H9 (cell line): ENCODE results near the gene ZNF319. TPM values are rescaled to one million over a fixed set of nuclear protein-coding genes. Genes with fewer than 3 reads are reported as not detected.
A peak's percentile ranks its signal among the peaks of the same experiment; 100 is the strongest.

Experiments
- DNase-seq: peaks from one replicate; pipeline ENCODE4 v3.0.0-alpha.2; 2017
- H2AFZ ChIP-seq: one replicate; pipeline ENCODE4 v1.6.1; 2013; ENCODE audit warnings: mild to moderate bottlenecking, low read length, control low read depth, moderate library complexity
- H2AK5ac ChIP-seq: 2 replicates; pipeline ENCODE4 v1.6.1; 2013; ENCODE audit warnings: low read length, control low read depth, mixed read lengths; ENCODE audit not compliant: insufficient read length
- H2BK120ac ChIP-seq: one replicate; pipeline ENCODE4 v1.6.1; 2013; ENCODE audit warnings: low read depth, mild to moderate bottlenecking, low read length, control low read depth, inconsistent platforms; ENCODE audit not compliant: poor library complexity, severe bottlenecking
- H2BK12ac ChIP-seq: 2 replicates; pipeline ENCODE4 v1.6.1; 2013; ENCODE audit warnings: low read length, control low read depth, mixed read lengths, low read depth; ENCODE audit not compliant: insufficient read length
- H2BK15ac ChIP-seq: 2 replicates; pipeline ENCODE4 v1.6.1; 2013; ENCODE audit warnings: low read depth, low read length, control low read depth
- H2BK20ac ChIP-seq: one replicate; pipeline ENCODE4 v1.6.1; 2013; ENCODE audit warnings: low read depth, mild to moderate bottlenecking, low read length, control low read depth, inconsistent platforms; ENCODE audit not compliant: poor library complexity, severe bottlenecking
- H2BK5ac ChIP-seq: 2 replicates; pipeline ENCODE4 v1.6.1; 2013; ENCODE audit warnings: low read length, control low read depth, mixed read lengths; ENCODE audit not compliant: insufficient read length
- H3K14ac ChIP-seq: 2 replicates; pipeline ENCODE4 v1.6.1; 2013; ENCODE audit warnings: low read length, control low read depth; ENCODE audit not compliant: insufficient read depth
- H3K18ac ChIP-seq: 2 replicates; pipeline ENCODE4 v1.6.1; 2013; ENCODE audit warnings: low read depth, mild to moderate bottlenecking, mixed read lengths, low read length, control low read depth; ENCODE audit not compliant: insufficient read length
- H3K23ac ChIP-seq: 2 replicates; pipeline ENCODE4 v1.6.1; 2013; ENCODE audit warnings: low read length, control low read depth, mixed read lengths, low read depth; ENCODE audit not compliant: insufficient read length
- H3K23me2 ChIP-seq: 2 replicates; pipeline ENCODE4 v1.6.1; 2013; ENCODE audit warnings: low read depth, mild to moderate bottlenecking, mixed read lengths, low read length, control low read depth; ENCODE audit not compliant: insufficient read length, poor library complexity, severe bottlenecking
- H3K27ac ChIP-seq: 2 replicates; pipeline ENCODE4 v1.5.1; 2013; ENCODE audit warnings: low read length, control low read depth, mixed read lengths, low read depth; ENCODE audit not compliant: insufficient read length
- H3K27me3 ChIP-seq: 2 replicates; pipeline ENCODE4 v1.6.1; 2013; ENCODE audit warnings: low read length, control low read depth, inconsistent platforms; ENCODE audit not compliant: insufficient read depth
- H3K4ac ChIP-seq: 2 replicates; pipeline ENCODE4 v1.6.1; 2013; ENCODE audit warnings: low read depth, mild to moderate bottlenecking, control low read depth, inconsistent platforms, low read length, moderate library complexity
- H3K4me1 ChIP-seq: 2 replicates; pipeline ENCODE4 v1.6.1; 2013; ENCODE audit warnings: low read length, control low read depth, inconsistent platforms; ENCODE audit not compliant: insufficient read depth
- H3K4me2 ChIP-seq: 2 replicates; pipeline ENCODE4 v1.6.1; 2013; ENCODE audit warnings: low read length, control low read depth, mixed read lengths; ENCODE audit not compliant: insufficient read length, insufficient read depth
- H3K56ac ChIP-seq: 2 replicates; pipeline ENCODE4 v1.6.1; 2013; ENCODE audit warnings: low read depth, mild to moderate bottlenecking, mixed read lengths, low read length, control low read depth; ENCODE audit not compliant: insufficient read length
- H3K79me1 ChIP-seq: 2 replicates; pipeline ENCODE4 v1.6.1; 2013; ENCODE audit warnings: low read depth, mild to moderate bottlenecking, moderate library complexity, low read length, control low read depth, inconsistent platforms; ENCODE audit not compliant: insufficient read depth, poor library complexity, severe bottlenecking
- H3K79me2 ChIP-seq: 2 replicates; pipeline ENCODE4 v1.6.1; 2013; ENCODE audit warnings: low read length, control low read depth, inconsistent platforms; ENCODE audit not compliant: insufficient read depth
- H3K9ac ChIP-seq: 2 replicates; pipeline ENCODE4 v1.6.1; 2013; ENCODE audit warnings: low read length, control low read depth, mixed read lengths; ENCODE audit not compliant: insufficient read length; ENCODE audit errors: extremely low read depth
- H3K9me3 ChIP-seq: one replicate; pipeline ENCODE4 v1.6.1; 2013; ENCODE audit warnings: low read depth, low read length, inconsistent platforms; ENCODE audit not compliant: control insufficient read depth
- H3T11ph ChIP-seq: one replicate; pipeline ENCODE4 v1.6.1; 2013; ENCODE audit warnings: mild to moderate bottlenecking, low read length, control low read depth, inconsistent platforms
- H4K20me1 ChIP-seq: one replicate; pipeline ENCODE4 v1.6.1; 2013; ENCODE audit not compliant: control insufficient read depth, insufficient read length, insufficient read depth
- H4K5ac ChIP-seq: 2 replicates; pipeline ENCODE4 v1.6.1; 2013; ENCODE audit warnings: low read depth, mild to moderate bottlenecking, mixed read lengths, low read length, control low read depth; ENCODE audit not compliant: insufficient read length
- H4K8ac ChIP-seq: replicated peaks from 2 replicates; pipeline ENCODE4 v1.6.1; 2013; ENCODE audit warnings: low read length, control low read depth, mixed read lengths, low read depth; ENCODE audit not compliant: insufficient read length
- H4K91ac ChIP-seq: 2 replicates; pipeline ENCODE4 v1.6.1; 2013; ENCODE audit warnings: low read depth, mild to moderate bottlenecking, moderate library complexity, mixed read lengths, low read length, control low read depth; ENCODE audit not compliant: insufficient read length
- H3K27ac Mint-ChIP-seq, 3 experiments: 2 replicates in 2 of 3; 3 replicates in 1 of 3; pipeline ENCODE4 v1.8.0; 2020 to 2021; ENCODE audit warnings: mixed read lengths in 3 of 3, mild to moderate bottlenecking in 1 of 3, moderate library complexity in 1 of 3
- H3K27me3 Mint-ChIP-seq: 2 replicates; pipeline ENCODE4 v1.8.0; 2021; ENCODE audit warnings: low read depth, mild to moderate bottlenecking, moderate library complexity, mixed read lengths
- H3K36me3 Mint-ChIP-seq, 3 experiments: 2 replicates in 2 of 3; 3 replicates in 1 of 3; pipeline ENCODE4 v1.8.0; 2020 to 2021; ENCODE audit warnings: low read depth in 3 of 3, mixed read lengths in 3 of 3; ENCODE audit not compliant: insufficient read depth in 1 of 3
- H3K4me1 Mint-ChIP-seq, 2 experiments: 2 replicates each; pipeline ENCODE4 v1.8.0; 2020; ENCODE audit warnings: mixed read lengths in 2 of 2
- H3K4me3 Mint-ChIP-seq, 2 experiments: 2 replicates in 1 of 2; 3 replicates in 1 of 2; pipeline ENCODE4 v1.8.0; 2020 to 2021; ENCODE audit warnings: mild to moderate bottlenecking in 2 of 2, mixed read lengths in 2 of 2, moderate library complexity in 1 of 2
- H3K9me3 Mint-ChIP-seq, 2 experiments: 2 replicates in 1 of 2; 3 replicates in 1 of 2; pipeline ENCODE4 v1.8.0; 2020; ENCODE audit warnings: mild to moderate bottlenecking in 2 of 2, mixed read lengths in 2 of 2, moderate library complexity in 1 of 2
- CTCF ChIP-seq: fragments of 200-600 bp; sonication (generic); conservative IDR thresholded peaks from 3 replicates; pipeline ENCODE4 v1.8.0; 2021; ENCODE audit warnings: antibody characterized with exemption, mild to moderate bottlenecking
- WGBS: extraction: QIAGEN DNeasy Blood & Tissue Kit; methylation state at CpG from one replicate; pipeline ENCODE4 v1.1.7; 2013; ENCODE audit warnings: missing lambda C conversion rate, low lambda C conversion rate, mixed read lengths; ENCODE audit not compliant: insufficient read length; ENCODE audit errors: extremely low coverage; 5-methylcytosine and 5-hydroxymethylcytosine counted together
- total RNA-seq: library from RNA; stranded (reverse); gene quantifications from 2 replicates; pipeline ENCODE4 v1.2.1, GENCODE V29; 2021

The ZNF319 gene
- total RNA-seq, 1 experiment from 2014 or later: 5.6 TPM

DNA sequence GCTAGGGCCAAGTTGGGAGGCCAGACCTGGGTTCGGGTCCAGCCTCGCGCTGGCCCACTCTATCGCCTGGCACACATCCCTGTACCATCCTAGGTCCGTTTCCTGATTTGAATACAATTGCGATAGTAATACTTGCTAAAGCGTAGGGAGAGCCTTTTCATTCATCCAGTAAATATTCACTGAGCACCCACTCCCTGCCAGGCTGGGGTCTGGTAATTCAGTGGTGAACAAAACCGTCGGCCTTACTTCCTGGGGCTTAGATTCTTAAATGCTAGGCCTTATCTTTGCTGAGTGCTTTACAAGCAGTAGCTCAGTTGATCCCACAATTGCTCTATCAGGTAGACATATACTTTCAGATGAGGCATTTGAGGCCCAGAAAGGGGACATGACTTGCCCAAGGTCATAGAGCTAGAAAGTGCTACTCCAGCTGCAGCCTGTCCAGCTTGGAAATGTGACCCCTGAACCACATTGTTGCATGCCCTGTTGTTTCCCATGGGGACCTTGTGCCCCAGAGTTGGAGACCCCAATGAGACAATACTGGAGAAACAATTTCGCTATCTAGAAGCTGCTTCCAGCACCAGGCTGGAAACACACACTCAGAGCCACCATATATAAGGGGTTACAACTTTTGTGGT is 1.4 kb upstream of the ZNF319 start:
- Mint-ChIP-seq H3K27me3 (no peaks in the 10 kb centered on the region), H3K4me3 (peak overlapping the region; percentile 92 to 93), H3K36me3 (peaks cover 20 to 52% (median 45%) of the 10 kb centered on the region in 3 experiments; a peak in 6 of 7 replicates)

More for the DNA sequence above, 1.4 kb upstream of the ZNF319 start:
- Histone ChIP-seq H4K20me1 (no peaks in the 10 kb centered on the region), H2AK5ac (no peak overlapping the region), H2BK15ac (no peak overlapping the region), H3K79me1 (no peaks in the 10 kb centered on the region), H3K9me3 (no peaks in the 10 kb centered on the region), H2BK12ac (no peak overlapping the region), H2BK120ac (no peak overlapping the region), H3K18ac (no peak overlapping the region), H3K4me2 (peak overlapping the region; percentile 45), H2AFZ (no peak overlapping the region), H2BK5ac (no peak overlapping the region), H3K79me2 (no peaks in the 10 kb centered on the region; the same call in 1 of the 2 replicates), H3K23me2 (peaks cover 8% of the 10 kb centered on the region), H4K5ac (no peak overlapping the region), H3K56ac (no peak overlapping the region), H3K14ac (no peak overlapping the region), H2BK20ac (no peak overlapping the region), H3K27me3 (no peaks in the 10 kb centered on the region), H3K23ac (no peak overlapping the region), H3K4ac (no peak overlapping the region), H3T11ph (no peak overlapping the region), H3K9ac (peak overlapping the region; percentile 25), H3K27ac (no peak overlapping the region), H3K4me1 (peaks cover 2% of the 10 kb centered on the region; the same call in 1 of the 2 replicates), H4K91ac (no peak overlapping the region), H4K8ac (no peak overlapping the region)
- Mint-ChIP-seq H3K9me3 (peaks cover 0 to 4% of the 10 kb centered on the region in 2 experiments; a peak in 3 of 5 replicates), H3K4me1 (peaks cover 16 to 17% of the 10 kb centered on the region in 2 experiments), H3K27ac (0 out of 7 replicates have a peak overlapping the region, but pooled peaks of 1 of the 3 experiments have one; percentile 39)
- no peak for TF ChIP-seq CTCF
- DNase-seq: no peak
- WGBS: no CpG with 5 or more reads among the region's 10 CpGs
